Activated CD4-positive, alpha-beta memory T cell treated with anti-CD3 and anti-CD28 coated beads, Interleukin-2, amount 10 ng/mL, durations not matched to agents 7 days and 5 days (primary cell): ENCODE results near the gene PIK3R3. TPM values are rescaled to one million over a fixed set of nuclear protein-coding genes. Genes with fewer than 3 reads are reported as not detected.

Experiments
- CTCF ChIA-PET: fragments of 350-600 bp; sonication (Branson Sonifier 250); formaldehyde crosslinking; loops from one replicate; lab custom pipeline; 2021; ENCODE audit warnings: antibody characterized with exemption, inconsistent platforms; lab: Charles Lee
- POLR2A ChIA-PET: fragments of 350-600 bp; sonication (Branson Sonifier 250); formaldehyde crosslinking; loops from one replicate; lab custom pipeline; 2021; ENCODE audit warnings: antibody characterized with exemption; lab: Charles Lee
- DNase-seq: peaks from one replicate; pipeline ENCODE4 v3.0.0-alpha.2; 2020
- H3K27ac Mint-ChIP-seq: one replicate; pipeline ENCODE4 v1.8.0; 2021; ENCODE audit warnings: mild to moderate bottlenecking, mixed read lengths
- H3K27me3 Mint-ChIP-seq: one replicate; pipeline ENCODE4 v1.8.0; 2021; ENCODE audit warnings: mixed read lengths
- H3K36me3 Mint-ChIP-seq: one replicate; pipeline ENCODE4 v1.8.0; 2021; ENCODE audit warnings: low read depth, mixed read lengths
- H3K4me1 Mint-ChIP-seq: one replicate; pipeline ENCODE4 v1.8.0; 2021; ENCODE audit warnings: mixed read lengths
- H3K4me3 Mint-ChIP-seq: one replicate; pipeline ENCODE4 v1.8.0; 2021; ENCODE audit warnings: mild to moderate bottlenecking, mixed read lengths
- H3K9me3 Mint-ChIP-seq: one replicate; pipeline ENCODE4 v1.8.0; 2021; ENCODE audit warnings: mixed read lengths
- total RNA-seq, 2 experiments: library from RNA; stranded (reverse); gene quantifications; one replicate each; pipeline ENCODE4 v1.2.3, GENCODE V29; 2021

The PIK3R3 gene
- total RNA-seq, 2 experiments from 2014 or later, result 5.0 to 5.2 TPM

DNA sequence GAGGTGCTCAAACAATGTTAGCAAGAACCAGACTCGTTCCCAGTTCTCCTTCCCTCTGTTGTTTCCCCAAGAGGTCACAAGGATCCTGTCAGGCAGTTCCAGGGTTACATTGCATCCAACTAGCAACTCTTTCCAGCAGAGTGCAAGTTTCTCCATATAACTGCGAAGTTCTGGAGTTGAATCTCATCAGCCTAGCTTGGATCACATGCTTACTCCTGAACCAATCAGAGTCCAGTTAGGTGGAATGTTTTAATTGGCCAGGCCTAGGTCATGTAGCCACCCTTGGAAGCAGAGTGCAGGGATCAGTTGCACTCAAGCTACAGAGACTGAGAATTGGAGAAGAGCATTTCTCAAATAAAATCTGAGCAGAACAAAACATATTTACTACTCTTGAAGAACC lies 15.9 kb upstream of the PIK3R3 start:
- H3K27ac Mint-ChIP-seq, result no peak overlapping the region
- POLR2A ChIA-PET, result no interaction called here

DNA sequence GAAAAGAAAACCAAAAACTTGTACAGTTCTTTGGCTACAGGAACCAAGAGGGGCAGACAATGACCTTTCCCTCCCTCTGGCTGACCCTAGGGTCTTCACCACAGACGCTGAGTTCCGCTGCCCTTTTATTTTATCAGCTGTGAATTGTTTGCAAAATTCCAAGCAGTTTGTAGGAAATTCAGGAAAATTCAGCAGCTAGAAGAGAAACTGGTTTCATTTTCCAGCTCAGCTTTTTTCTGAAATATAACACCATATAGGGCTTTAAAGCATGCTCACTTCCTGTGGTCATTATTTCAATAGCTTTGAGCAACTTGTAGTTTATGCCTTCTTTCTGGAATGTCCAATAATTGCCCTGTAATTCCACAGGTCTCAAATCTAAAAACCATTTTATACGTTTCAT lies 5.5 kb upstream of the PIK3R3 start:
- no peak overlapping the region for H3K27ac Mint-ChIP-seq
- peaks cover 38% of the 10 kb centered on the region for H3K27me3 Mint-ChIP-seq
- H3K9me3 Mint-ChIP-seq, result no peaks in the 10 kb centered on the region
- H3K36me3 Mint-ChIP-seq, result no peaks in the 10 kb centered on the region
- ChIA-PET CTCF (no interaction called here), POLR2A (no interaction called here)
- H3K4me3 Mint-ChIP-seq, result no peak overlapping the region
- DNase-seq, result no peak
- H3K4me1 Mint-ChIP-seq, result peaks cover 13% of the 10 kb centered on the region

More for the DNA sequence above, 15.9 kb upstream of the PIK3R3 start:
- CTCF ChIA-PET, result no interaction called here
- no peaks in the 10 kb centered on the region for H3K9me3 Mint-ChIP-seq
- H3K4me1 Mint-ChIP-seq, result no peaks in the 10 kb centered on the region
- H3K27me3 Mint-ChIP-seq, result peaks cover 3% of the 10 kb centered on the region
- no peak for DNase-seq
- no peak overlapping the region for H3K4me3 Mint-ChIP-seq
- H3K36me3 Mint-ChIP-seq, result no peaks in the 10 kb centered on the region

- H3K4me1 Mint-ChIP-seq, result peaks cover 20% of the 10 kb centered on the region
- no peaks in the 10 kb centered on the region for H3K9me3 Mint-ChIP-seq
- H3K27ac Mint-ChIP-seq, result no peak overlapping the region
- H3K36me3 Mint-ChIP-seq, result peaks cover 3% of the 10 kb centered on the region
- ChIA-PET POLR2A (no interaction called here), CTCF (no interaction called here)
- DNase-seq, result no peak
- H3K27me3 Mint-ChIP-seq, result peaks cover 42% of the 10 kb centered on the region
- no peak overlapping the region for H3K4me3 Mint-ChIP-seq
Measured at GRCh38 chr1:46136711-46137110, 4.3 kb upstream of the PIK3R3 start.

GRCh38 chr1:46134660-46135331 lies 2.4 kb upstream of the PIK3R3 start:
- Mint-ChIP-seq H3K4me3 (no peak overlapping the region), H3K27me3 (peaks cover 53% of the 10 kb centered on the region), H3K4me1 (peaks cover 34% of the 10 kb centered on the region), H3K36me3 (peaks cover 3% of the 10 kb centered on the region), H3K9me3 (no peaks in the 10 kb centered on the region), H3K27ac (no peak overlapping the region)
- ChIA-PET CTCF (interaction anchor here (1.1 to 1.4 kb wide), 2 partner anchors 17 to 89 kb away, joined by 3 to 4 read pairs; no protein-coding TSS in a partner anchor), POLR2A (interaction anchor here (0.8 to 1.1 kb wide), 3 partner anchors 9 to 112 kb away, joined by 3 to 4 read pairs (median 3); no protein-coding TSS in a partner anchor)
- no peak for DNase-seq

GRCh38 chr1:46133781-46134350 lies 1.4 kb upstream of the PIK3R3 start:
- Mint-ChIP-seq H3K36me3 (peaks cover 3% of the 10 kb centered on the region), H3K27ac (no peak overlapping the region), H3K27me3 (peaks cover 59% of the 10 kb centered on the region), H3K4me1 (peaks cover 34% of the 10 kb centered on the region), H3K4me3 (peak overlapping the region; percentile 100), H3K9me3 (no peaks in the 10 kb centered on the region)
- no peak for DNase-seq
- ChIA-PET CTCF (interaction anchor here (1.4 kb wide), 1 partner anchor 16 kb away, joined by 3 read pairs; no protein-coding TSS in a partner anchor), POLR2A (no interaction called here)

DNA sequence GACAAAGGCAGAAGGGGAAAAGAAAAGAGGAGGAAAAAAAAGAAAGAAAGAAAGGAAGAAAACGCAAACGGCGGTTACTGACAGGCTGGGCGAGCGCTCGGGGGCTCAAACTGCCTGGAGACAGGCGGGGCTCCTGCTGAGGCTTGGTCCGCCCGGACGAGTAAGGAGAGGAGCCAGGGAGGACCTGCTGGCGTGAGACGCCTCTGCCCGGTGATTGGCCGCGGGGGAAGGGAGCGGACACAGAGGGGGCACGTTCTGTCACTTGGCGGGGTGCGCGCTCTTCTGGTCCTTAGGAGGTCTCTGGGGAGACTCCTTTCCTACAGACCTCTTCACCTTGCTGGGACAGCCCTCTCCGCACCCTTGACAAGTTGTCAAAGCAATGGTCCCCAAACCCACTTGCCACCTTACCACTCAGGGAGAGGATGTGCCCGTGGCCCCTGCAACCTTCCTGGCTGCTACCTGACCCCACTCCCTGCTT lies 791 bp upstream of the PIK3R3 start:
- ChIA-PET CTCF (no interaction called here), POLR2A (no interaction called here)
- H3K27ac Mint-ChIP-seq, result peak overlapping the region; percentile 97
- H3K9me3 Mint-ChIP-seq, result no peaks in the 10 kb centered on the region
- peaks cover 3% of the 10 kb centered on the region for H3K36me3 Mint-ChIP-seq
- no peak for DNase-seq
- H3K27me3 Mint-ChIP-seq, result peaks cover 59% of the 10 kb centered on the region
- H3K4me3 Mint-ChIP-seq, result peak overlapping the region; percentile 100
- H3K4me1 Mint-ChIP-seq, result peaks cover 34% of the 10 kb centered on the region

- Mint-ChIP-seq H3K4me1 (peaks cover 34% of the 10 kb centered on the region), H3K36me3 (peaks cover 3% of the 10 kb centered on the region), H3K27ac (peak overlapping the region; percentile 68), H3K4me3 (peak overlapping the region; percentile 100), H3K9me3 (no peaks in the 10 kb centered on the region), H3K27me3 (peaks cover 61% of the 10 kb centered on the region)
- peak; percentile 35 for DNase-seq
- ChIA-PET POLR2A (interaction anchor here (0.6 to 1.3 kb wide), 5 partner anchors 9 to 444 kb away, joined by 3 to 5 read pairs (median 3); partner anchors contain the start of gene TMEM69), CTCF (interaction anchor here (0.5 to 1.6 kb wide), 3 partner anchors 8 to 829 kb away, joined by 3 to 4 read pairs (median 3); no protein-coding TSS in a partner anchor)
Measured at GRCh38 chr1:46131712-46132528, 509 bp downstream of the PIK3R3 start.

GRCh38 chr1:46131093-46131492 lies 1.3 kb downstream of the PIK3R3 start:
- POLR2A ChIA-PET, result interaction anchor here (0.6 to 1.2 kb wide), 2 partner anchors 68 to 443 kb away, joined by 3 to 5 read pairs; partner anchors contain the start of gene TMEM69
- H3K27me3 Mint-ChIP-seq, result peaks cover 54% of the 10 kb centered on the region
- DNase-seq, result no peak
- H3K4me1 Mint-ChIP-seq, result peaks cover 34% of the 10 kb centered on the region
- H3K27ac Mint-ChIP-seq, result no peak overlapping the region
- CTCF ChIA-PET, result interaction anchor here (1.6 kb wide), 1 partner anchor 93 kb away, joined by 4 read pairs; no protein-coding TSS in a partner anchor
- no peaks in the 10 kb centered on the region for H3K9me3 Mint-ChIP-seq
- peak overlapping the region; percentile 100 for H3K4me3 Mint-ChIP-seq
- H3K36me3 Mint-ChIP-seq, result peaks cover 3% of the 10 kb centered on the region

GRCh38 chr1:46130606-46131005 lies 1.8 kb downstream of the PIK3R3 start:
- H3K4me1 Mint-ChIP-seq, result peaks cover 34% of the 10 kb centered on the region
- DNase-seq, result no peak
- peaks cover 3% of the 10 kb centered on the region for H3K36me3 Mint-ChIP-seq
- POLR2A ChIA-PET, result no interaction called here
- peak overlapping the region; percentile 10 for H3K4me3 Mint-ChIP-seq
- peaks cover 52% of the 10 kb centered on the region for H3K27me3 Mint-ChIP-seq
- H3K9me3 Mint-ChIP-seq, result no peaks in the 10 kb centered on the region
- no peak overlapping the region for H3K27ac Mint-ChIP-seq
- CTCF ChIA-PET, result interaction anchor here (1.6 kb wide), 1 partner anchor 93 kb away, joined by 4 read pairs; no protein-coding TSS in a partner anchor

DNA sequence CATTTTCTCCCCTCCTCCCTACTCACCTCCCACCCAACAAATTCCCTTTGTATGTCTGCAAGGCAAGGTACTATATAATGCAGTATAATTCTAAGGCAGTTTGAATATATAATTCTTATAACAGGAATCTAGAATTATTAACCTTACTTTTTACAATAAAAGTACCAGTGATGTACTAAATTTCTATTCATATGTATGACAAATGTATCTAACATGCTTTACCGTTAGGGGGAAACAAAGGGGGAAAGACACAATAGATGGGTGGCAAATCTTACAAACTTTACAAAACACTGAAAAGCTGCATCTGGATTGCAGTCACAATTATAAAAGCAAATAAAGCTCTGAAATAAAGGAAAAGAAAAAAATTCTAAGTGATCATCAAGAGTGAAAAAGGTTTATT lies 2.3 kb downstream of the PIK3R3 start:
- Mint-ChIP-seq H3K36me3 (peaks cover 3% of the 10 kb centered on the region), H3K9me3 (no peaks in the 10 kb centered on the region), H3K27me3 (peaks cover 52% of the 10 kb centered on the region), H3K27ac (no peak overlapping the region), H3K4me3 (no peak overlapping the region), H3K4me1 (peaks cover 34% of the 10 kb centered on the region)
- POLR2A ChIA-PET, result no interaction called here
- DNase-seq, result no peak
- CTCF ChIA-PET, result no interaction called here

- ChIA-PET CTCF (interaction anchor here (0.6 kb wide), 1 partner anchor 16 kb away, joined by 4 read pairs; no protein-coding TSS in a partner anchor), POLR2A (no interaction called here)
- H3K27ac Mint-ChIP-seq, result no peak overlapping the region
- peaks cover 41% of the 10 kb centered on the region for H3K27me3 Mint-ChIP-seq
- no peaks in the 10 kb centered on the region for H3K9me3 Mint-ChIP-seq
- H3K4me3 Mint-ChIP-seq, result no peak overlapping the region
- no peak for DNase-seq
- H3K4me1 Mint-ChIP-seq, result peaks cover 25% of the 10 kb centered on the region
- H3K36me3 Mint-ChIP-seq, result peaks cover 3% of the 10 kb centered on the region
Measured at GRCh38 chr1:46128344-46128743, 4.1 kb downstream of the PIK3R3 start.

GRCh38 chr1:46118856-46119255 lies 13.6 kb downstream of the PIK3R3 start:
- DNase-seq, result no peak
- Mint-ChIP-seq H3K9me3 (no peaks in the 10 kb centered on the region), H3K4me1 (peaks cover 2% of the 10 kb centered on the region), H3K4me3 (no peak overlapping the region), H3K36me3 (no peaks in the 10 kb centered on the region), H3K27ac (no peak overlapping the region), H3K27me3 (no peaks in the 10 kb centered on the region)
- POLR2A ChIA-PET, result no interaction called here
- CTCF ChIA-PET, result no interaction called here
